Endometrial microvascular endothelial cells (primary cell): ENCODE results near the gene PLA2G6. TPM values are rescaled to one million over a fixed set of nuclear protein-coding genes. Genes with fewer than 3 reads are reported as not detected.

Experiments
- in situ Hi-C: cut with HindIII; loops from 2 replicates; pipeline ENCODE4 v1.10.0; 2017; ENCODE audit warnings: low sequenced_read_pairs, low pct_unique_long_range_greater_than_20kb; ENCODE audit errors: inconsistent ontology term
- total RNA-seq: library from RNA; depleted of rRNA; stranded (reverse); fragments of >200 nt; gene quantifications from one replicate; pipeline ENCODE4 v1.2.3, GENCODE V29; 2015; ENCODE audit errors: inconsistent ontology term

Gene PLA2G6
- total RNA-seq, 1 donor from 2014 or later: 1.6 TPM

DNA sequence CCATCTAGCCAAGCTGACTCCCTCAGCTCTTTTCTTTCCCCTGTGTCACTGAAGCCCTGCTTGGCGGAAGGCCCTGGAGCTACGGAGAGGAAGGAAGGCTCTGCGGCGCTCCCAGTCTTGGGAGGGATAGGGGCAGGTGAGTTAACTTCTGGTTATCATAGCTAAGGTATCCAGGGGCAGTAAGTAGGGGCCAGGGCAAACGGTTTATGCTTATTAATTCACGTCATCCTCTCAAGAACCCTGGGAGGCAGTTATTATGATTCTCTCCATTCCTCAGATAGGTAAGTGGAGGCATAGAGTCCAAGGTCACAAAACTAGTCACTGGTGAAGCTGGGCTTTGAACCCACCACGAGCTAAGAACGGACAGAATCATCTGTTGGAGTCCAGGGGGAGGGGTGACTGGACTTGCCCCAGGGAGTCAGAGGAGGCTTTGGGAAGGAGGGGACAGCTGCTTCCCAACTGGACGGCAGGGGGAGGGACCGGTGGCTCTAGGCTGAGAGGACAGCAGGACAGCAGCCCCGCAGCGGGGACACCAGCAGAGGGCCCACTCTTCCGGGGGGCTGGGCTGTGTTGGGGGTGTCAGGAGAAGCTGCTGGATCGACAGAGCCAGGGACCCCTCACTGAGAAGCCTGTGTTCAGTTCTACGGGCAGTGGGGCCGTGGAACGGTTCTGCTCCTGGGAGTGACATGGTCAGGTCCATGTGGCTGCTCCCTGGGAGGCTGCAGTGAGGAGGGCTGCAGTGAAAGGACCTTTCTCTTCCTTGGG, 74.6 kb downstream of the PLA2G6 start:
- in situ Hi-C loops: no loop called here

GRCh38 chr22:38104084-38104483, 77.5 kb downstream of the PLA2G6 start:
- in situ Hi-C loops: no loop called here

DNA sequence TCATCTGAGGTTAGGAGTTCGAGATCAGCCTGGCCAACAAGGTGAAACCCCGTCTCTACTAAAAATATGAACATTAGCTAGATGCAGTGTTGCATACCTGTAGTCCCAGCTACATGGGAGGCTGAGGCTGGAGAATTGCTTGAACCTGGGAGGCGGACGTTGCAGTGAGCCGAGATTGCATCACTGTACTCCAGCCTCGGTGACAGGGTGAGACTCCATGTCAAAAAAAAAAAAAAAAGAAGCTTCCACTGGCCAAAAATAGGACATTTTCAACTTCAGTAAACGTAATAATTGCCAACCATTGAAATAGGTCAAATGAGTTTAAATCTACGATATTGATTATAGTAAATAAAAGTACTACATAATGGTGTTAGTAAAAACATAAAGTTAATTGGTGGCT, 78.0 kb downstream of the PLA2G6 start:
- in situ Hi-C loops: no loop called here

DNA sequence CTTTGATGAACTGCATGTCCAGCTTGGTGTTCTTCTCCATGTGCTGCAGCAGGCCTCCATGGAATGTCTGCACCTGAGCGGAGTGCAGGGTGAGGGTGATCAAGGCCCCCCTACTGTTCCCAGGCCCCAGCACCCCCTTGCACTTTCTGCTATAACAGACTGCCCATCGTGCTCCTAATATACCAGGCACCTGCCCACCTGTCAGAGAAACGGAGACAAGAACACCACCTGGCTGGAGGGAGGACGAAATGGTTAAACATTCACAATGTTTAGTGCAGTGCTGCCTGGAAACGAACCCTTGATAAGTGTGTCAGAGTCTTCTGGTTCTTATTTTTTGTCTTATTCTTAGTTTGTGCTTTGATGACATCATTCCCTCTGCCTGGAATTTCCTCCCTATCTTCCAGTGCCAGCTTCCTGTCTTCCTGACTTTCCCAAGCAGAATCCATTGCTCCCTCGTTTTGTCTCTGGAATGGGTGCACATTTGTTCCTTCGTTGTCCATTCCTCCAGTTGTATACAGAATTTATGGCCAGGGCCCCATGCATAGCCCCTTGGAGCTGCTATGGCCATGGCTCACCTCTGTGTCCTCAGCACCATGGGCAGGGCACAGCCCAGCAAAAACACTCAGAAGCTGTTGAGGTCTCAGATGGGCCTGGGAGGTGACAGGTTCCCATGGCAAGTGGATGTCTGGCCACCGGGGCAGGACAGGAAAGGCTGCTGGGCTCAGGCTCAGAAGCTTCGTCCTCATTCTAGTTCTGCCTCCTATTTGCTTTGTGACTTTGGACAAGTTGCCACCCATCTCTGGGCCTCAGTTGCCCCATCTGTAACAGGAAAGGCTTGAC, 83.0 kb downstream of the PLA2G6 start:
- in situ Hi-C loops: no loop called here

DNA sequence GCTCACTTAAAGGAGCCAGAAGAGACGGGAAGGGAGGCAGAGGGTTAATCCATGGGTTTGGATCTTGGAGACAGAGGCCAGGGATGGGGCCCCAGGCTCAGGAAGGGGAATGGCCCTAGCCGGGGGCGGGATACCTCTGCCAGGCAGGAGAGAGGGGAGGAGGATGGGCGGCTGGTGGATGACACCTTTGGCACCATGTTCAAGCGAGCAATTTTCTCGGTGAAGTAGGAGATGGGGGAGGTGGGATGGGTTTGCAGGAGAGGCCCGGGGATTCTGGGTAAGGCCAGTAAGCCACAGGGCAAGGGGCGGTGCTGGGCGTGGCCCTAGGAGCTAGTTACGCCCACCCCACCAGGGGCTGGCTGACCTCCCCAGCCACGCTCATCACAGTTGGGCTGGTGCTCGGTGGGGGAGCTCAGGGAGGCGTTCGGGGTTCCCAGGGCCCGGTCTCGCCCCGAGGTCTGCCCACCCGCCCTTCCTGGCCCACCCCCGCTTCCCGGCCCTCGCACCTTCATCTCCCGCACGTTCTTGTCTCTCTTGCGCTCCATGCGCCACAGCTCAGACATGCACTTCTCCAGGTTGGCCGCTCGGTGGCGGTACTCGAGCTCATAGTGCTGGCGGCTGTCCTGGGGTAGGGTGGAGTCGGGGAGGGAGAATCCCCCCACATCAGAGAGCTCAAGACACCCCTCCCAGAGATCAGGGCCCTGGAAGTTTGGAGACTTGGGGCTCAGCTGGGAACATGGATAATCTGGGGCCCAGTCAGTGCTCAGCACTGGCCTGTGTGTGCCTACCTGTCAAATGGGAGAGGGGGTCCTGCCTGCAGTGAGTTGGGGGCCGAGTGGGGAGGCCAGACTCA, 83.8 kb downstream of the PLA2G6 start:
- in situ Hi-C loops: no loop called here

DNA sequence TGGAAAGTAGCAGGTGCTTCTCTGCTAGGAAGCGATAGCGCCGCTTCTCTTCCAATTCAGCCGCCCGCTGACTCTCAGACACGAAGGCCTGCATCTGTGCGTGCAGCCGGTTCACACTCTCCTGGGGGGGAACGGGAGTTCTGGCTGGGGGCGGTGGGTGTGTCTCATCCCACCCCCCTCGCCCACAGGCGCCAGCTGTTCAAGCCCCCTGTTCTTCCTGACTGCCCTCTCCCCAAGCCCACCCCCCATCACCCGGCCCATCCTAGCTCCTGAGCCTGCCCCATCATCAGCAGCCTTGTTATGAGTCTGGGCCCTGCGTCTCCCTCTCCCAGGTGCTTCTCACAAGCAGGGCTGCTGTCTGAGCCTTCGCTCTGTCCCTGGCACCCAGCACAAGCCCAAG, 84.6 kb downstream of the PLA2G6 start:
- in situ Hi-C loops: no loop called here

- in situ Hi-C loops: no loop called here
Measured at GRCh38 chr22:38089474-38089851, 92.2 kb downstream of the PLA2G6 start.

- in situ Hi-C loops: no loop called here
Measured at GRCh38 chr22:38088629-38089473, 92.8 kb downstream of the PLA2G6 start.

DNA sequence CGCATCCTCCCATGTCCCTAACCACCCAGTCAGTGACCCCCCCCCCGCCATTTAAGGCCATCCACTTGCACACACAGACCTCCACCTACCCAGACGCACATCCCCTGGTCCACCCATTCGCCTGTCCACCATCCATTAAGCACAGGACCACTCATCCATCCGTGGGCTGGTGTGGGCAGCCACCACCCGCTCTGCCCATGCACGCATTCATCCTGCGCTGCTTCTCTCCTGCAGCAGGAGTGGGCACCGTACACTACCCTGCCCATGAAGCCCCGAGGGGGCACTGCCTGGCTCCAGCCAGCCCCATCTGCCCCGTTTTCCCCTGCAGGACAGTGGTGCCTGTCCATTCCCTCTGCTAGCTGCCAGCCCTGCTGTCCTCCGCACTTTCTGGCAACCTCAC, 93.8 kb downstream of the PLA2G6 start:
- in situ Hi-C loops: no loop called here

DNA sequence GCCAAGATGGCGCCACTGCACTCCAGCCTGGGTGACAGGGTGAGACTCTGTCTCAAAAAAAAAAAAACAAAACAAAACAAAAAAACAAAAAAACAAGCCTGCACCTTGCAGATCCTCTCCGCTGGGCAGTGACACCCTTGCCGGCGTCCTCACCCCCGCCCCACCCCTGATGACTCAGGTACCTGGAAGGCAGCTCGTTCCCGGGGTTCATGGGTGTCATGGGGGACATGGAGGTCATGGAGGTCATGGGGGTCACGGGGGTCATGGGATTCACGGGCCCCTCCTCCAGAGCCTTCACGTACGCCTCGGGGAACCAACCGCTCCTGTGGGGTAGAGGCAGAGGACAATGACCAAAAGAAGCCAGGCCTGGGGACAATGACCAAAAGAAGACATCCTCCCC, 94.7 kb downstream of the PLA2G6 start:
- in situ Hi-C loops: no loop called here

DNA sequence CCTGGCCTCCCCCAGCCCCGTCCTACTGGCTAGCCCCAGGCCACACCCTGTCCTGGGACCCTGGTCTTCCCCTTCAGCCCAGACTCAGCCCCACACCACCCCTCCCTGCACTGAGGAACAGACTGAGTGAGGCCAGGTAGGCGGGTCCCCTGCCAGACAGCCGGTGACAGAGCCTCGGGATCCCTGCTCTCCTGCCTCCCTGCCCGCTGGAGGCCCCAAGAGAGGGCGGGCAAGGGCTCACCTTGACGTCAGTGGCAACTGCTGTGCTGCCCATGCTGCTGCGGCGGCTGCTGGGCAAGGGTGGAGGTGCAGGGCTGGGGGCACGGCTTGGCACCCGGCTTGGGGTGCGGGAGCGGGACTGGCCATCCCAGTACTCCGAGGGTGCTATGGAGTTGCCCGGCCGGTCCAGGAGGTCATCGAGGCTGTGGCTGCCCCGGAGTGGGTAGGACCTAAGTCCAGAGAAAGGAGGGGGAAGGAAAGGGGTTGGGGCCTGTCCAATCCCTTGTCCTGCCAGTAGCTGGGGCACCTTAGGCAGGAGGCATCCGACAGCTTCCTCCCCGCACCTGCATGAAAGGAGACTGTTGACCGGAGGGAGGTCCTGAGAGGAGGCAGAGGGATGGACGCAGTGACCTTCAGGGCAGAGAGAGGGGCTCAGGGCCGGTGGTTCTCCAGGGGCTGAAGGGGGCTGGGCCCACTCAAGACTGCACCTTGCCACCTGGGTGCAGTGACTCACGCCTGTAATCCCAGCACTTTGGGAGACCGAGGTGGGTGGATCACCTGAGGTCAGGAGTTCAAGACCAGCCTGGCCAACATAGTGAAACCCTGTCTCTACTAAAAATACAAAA, 95.4 kb downstream of the PLA2G6 start:
- in situ Hi-C loops: no loop called here

- in situ Hi-C loops: no loop called here
Measured at GRCh38 chr22:38085501-38085900, 96.1 kb downstream of the PLA2G6 start.

DNA sequence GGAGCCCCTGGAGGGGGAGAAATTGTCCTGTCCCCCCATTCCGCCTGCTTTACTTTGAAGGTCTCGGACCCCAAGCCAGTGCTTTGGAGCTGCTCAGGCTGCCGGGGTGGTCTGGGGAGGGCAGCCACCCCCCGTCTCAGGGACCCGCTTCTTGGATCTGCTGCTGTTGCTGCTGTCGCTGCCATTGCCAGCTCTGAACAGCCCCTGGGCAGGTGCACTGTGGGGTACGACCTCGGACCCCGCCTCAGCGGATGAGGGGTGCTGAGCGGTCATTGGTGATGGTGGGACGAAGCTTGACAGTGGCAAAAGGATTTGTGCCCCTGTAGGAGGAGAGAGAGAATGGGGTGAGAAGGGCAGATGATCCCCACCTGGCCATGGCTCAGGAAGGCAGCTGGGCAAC, 96.6 kb downstream of the PLA2G6 start:
- in situ Hi-C loops: no loop called here

GRCh38 chr22:38083931-38084631, 97.5 kb downstream of the PLA2G6 start, which contains the start of gene SLC16A8:
Gene SLC16A8, minus strand, starts transcription at chr22:38084184. Its CDS starts 1,311 bp downstream, at chr22:38082873.
- in situ Hi-C loops: no loop called here

DNA sequence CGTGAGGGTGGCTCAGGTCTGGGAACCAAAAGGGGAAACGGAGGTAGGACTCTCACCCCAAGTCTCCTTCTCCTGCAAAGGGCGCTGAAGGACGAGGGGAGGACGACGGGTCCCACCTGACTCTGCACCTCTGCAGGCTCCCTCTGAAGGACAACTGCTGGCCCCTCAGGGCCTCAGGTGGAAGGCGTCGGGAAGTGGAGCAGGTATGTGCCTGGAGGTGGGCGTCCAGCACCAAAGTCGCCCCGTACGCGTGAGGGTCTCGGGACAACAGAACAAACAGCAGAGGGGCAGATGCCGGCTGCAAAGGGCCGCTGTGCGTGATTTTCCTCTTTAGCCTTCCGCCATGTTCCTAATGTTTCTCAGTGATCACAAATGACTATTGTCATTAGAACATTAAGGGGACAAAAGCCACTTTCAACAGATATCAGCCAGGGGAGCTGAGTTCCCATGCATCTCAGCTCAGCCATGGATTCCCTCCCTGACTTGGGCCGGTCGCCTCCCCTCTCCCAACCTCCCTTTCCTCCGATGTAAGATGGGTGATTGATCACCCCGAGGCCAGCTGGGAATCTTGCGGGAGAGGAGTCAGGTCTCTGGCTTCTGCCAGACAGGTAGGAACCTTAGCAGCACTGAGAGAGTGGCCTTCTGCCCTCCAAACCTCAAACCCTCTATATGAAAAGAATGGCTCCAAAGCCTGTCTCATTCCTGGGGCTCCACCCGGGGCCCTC, 98.5 kb downstream of the PLA2G6 start:
- in situ Hi-C loops: no loop called here
